GM12864 (cell line): ENCODE measurements around the gene LGMN.
"Not testable (repeated sequence)": the region's sequence is repeated elsewhere in the genome, so short reads cannot be mapped to it uniquely, and the experiment has no call there.

Experiments
- DNase-seq: peaks from one replicate; pipeline ENCODE4 v3.0.0-alpha.2; 2011; ENCODE audit warnings: low read depth
- H3K4me3 ChIP-seq: 2 replicates; pipeline ENCODE4 v1.5.1; 2011; ENCODE audit warnings: mild to moderate bottlenecking, low read depth, low read length, control low read depth
- TF ChIP-seq, protein P1 (sequence below): IDR thresholded peaks from 2 replicates; pipeline ENCODE4 v1.5.1; 2011; ENCODE audit warnings: low read depth, mild to moderate bottlenecking, moderate library complexity, low read length, control low read depth, inconsistent platforms; ENCODE audit errors: missing control alignments

The LGMN gene

DNA sequence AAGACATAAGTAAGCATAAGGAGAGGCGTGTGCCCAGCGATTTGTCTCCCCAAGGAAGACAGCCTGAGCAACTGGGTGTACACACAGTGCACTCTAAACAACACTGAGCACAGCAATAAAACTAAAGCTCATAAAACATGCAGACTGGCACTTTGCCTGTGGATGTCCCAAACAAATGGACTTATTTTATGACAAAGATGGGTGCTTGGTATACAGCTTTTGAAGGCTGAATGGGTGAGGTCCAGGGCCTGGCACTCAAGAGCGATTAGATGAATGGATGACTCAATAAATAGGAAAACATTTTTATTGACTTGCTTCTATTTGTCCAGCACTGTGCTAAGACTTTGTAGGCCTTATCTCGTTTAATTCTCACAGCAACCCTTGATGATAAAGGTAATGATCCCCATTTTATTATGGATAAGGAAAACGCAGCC is 28.5 kb downstream of the LGMN start:
- no peak for DNase-seq
- TF ChIP-seq, protein P1, sequence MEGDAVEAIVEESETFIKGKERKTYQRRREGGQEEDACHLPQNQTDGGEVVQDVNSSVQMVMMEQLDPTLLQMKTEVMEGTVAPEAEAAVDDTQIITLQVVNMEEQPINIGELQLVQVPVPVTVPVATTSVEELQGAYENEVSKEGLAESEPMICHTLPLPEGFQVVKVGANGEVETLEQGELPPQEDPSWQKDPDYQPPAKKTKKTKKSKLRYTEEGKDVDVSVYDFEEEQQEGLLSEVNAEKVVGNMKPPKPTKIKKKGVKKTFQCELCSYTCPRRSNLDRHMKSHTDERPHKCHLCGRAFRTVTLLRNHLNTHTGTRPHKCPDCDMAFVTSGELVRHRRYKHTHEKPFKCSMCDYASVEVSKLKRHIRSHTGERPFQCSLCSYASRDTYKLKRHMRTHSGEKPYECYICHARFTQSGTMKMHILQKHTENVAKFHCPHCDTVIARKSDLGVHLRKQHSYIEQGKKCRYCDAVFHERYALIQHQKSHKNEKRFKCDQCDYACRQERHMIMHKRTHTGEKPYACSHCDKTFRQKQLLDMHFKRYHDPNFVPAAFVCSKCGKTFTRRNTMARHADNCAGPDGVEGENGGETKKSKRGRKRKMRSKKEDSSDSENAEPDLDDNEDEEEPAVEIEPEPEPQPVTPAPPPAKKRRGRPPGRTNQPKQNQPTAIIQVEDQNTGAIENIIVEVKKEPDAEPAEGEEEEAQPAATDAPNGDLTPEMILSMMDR: no peak
- no peak overlapping the region for H3K4me3 ChIP-seq

DNA sequence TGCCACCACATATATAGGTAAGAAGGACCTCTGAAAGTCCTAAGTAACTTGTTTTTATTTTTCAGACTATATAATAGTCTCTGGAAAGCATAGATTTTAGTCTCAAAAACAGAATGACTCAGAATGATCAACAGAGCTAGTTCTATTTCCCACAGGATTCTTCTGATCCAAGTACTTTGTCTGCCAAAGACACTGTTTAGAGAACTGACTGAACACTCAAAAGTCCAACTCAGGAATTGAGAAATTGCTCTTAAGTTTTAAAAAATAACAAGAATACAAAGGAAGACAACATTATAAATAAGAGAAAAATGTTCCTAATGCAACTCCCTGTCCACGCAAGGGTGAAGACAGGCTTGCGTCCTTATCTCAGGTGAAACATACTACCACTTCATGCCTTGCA is 29.0 kb downstream of the LGMN start:
- TF ChIP-seq, protein P1: no peak
- H3K4me3 ChIP-seq: no peak overlapping the region
- DNase-seq: no peak

DNA sequence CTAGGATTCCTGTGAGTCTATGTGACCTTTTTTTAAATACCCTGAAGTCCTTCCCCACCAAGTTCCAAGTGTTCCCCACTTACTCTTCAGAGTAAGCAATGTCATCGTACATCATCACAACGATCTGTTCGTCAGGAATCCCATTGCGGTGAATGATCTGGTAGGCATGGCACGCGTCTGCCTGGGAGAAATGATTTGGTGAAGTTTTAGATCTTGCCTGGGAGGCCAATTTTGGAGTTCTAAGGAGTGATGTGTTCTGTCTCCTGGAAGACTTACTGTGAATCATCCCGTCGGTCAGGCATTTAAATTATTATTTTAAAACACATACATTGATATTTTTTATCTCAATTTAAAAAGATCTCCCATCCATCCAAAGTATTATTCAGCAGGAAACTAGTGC is 29.8 kb downstream of the LGMN start:
- DNase-seq: no peak
- H3K4me3 ChIP-seq: no peak overlapping the region
- TF ChIP-seq, protein P1: no peak

DNA sequence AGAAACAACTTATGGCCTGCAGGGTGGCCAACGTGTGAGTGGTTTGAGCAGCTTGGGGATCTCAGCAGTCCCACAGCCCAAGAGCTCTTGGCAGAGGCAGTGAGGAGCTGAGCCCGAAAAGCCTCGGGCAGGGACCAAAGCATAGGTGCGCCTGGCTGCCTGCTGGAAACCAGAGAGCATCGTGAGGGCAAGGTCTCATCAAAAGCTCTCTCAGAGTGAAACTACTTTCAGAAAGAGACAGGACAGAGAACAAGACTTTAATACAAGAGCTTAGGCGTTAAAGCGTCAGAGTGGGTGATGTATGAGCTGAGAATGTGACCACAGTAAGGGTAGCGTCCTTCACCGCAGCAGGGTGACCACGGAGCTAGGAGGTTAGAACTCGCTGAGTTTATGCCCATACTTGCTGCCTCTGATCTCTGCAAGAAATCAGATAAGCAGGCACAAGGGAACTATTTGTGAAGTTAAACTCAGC is 30.8 kb downstream of the LGMN start:
- TF ChIP-seq, protein P1: no peak
- DNase-seq: no peak
- no peak overlapping the region for H3K4me3 ChIP-seq

DNA sequence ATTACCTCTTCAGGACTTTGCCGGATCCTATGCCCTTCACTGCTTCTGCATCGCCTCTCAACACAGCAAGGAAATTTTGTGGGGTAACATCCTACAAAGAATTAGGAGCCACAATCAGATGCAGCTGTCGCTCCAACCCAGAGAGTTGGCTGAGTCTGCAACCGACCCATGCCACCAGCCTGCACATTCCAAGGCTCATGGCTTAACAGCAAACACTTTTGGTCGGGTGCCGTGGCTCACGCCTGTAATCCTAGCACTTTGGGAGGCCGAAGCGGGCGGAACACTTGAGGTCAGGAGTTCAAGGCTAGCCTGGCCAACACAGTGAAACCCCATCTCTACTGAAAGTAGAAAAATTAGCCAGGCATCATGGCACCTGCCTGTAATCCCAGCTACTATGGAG is 32.3 kb downstream of the LGMN start:
- TF ChIP-seq, protein P1: no peak
- no peak for DNase-seq
- H3K4me3 ChIP-seq: no peak overlapping the region

DNA sequence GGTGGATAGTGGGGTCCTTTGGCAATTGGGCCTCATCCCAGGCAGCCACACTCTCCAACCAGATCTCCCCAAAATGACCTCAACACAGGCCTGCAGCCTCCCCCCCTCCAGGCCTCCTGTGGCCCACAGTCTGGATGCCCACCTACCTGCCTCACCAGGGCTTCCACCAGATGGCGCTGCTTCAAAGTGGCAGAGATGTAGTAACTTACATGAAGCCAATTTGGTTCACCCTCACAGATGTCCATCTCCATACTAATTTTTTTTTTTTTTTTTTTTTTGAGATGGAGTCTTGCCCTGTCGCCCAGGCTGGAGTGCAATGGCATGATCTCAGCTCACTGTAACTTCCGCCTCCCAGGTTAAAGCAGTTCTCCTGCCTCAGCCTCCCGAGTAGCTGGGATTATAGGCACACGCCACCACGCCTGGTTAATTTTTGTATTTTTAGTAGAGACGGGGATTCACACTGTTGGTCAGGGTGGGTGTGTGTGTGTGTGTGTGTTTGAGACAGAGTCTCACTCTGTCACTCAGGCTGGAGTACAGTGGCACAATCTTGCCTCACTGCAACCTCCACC is 33.6 kb downstream of the LGMN start:
- DNase-seq: peak; percentile 37
- not testable (repeated sequence) for H3K4me3 ChIP-seq
- TF ChIP-seq, protein P1: peak; percentile 78

DNA sequence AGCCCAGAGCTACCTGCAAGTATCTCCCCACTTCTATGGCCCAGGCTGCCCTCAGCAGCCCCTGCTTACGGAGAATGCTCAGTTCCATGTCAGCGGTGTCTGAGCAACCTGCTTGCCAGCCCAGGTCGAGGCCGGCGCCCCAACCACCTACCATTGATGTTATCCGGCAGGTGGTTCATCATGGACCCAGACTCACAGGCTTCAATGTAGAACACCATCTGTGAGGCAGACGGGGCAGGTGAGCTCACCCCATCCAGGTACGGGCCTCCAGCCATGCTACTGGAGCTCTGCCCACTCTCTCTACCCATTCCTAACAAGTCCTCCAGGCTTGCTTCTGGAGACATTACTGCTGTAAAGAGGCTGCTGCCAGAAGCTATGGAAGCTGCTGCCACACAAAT is 35.8 kb downstream of the LGMN start:
- TF ChIP-seq, protein P1: no peak
- H3K4me3 ChIP-seq: no peak overlapping the region
- DNase-seq: no peak
